ENCODE measurements around the gene FOXC1. TPM values are rescaled to one million over a fixed set of nuclear protein-coding genes. Genes with fewer than 3 reads are reported as not detected.

The FOXC1 gene
- total RNA-seq, 2 experiments from 2014 or later, result 0.05 to 0.07 TPM

- Mint-ChIP-seq H3K27ac (no peak overlapping the region), H3K9me3 (peaks cover 5% of the 10 kb centered on the region), H3K36me3 (no peaks in the 10 kb centered on the region), H3K27me3 (peaks cover 18% of the 10 kb centered on the region), H3K4me1 (ENCODE audit: low read depth) (no peaks in the 10 kb centered on the region), H3K4me3 (no peak overlapping the region)
- ChIA-PET CTCF (no interaction called here), POLR2A (no interaction called here)
- DNase-seq, result no peak
- intact Hi-C loops (cut with micrococcal nuclease), result no loop called here
Measured at GRCh38 chr6:1576711-1577110, 33.0 kb upstream of the FOXC1 start.

GRCh38 chr6:1577146-1577680 lies 32.5 kb upstream of the FOXC1 start:
- ChIA-PET POLR2A (no interaction called here), CTCF (no interaction called here)
- intact Hi-C loops (cut with micrococcal nuclease), result no loop called here
- Mint-ChIP-seq H3K27ac (no peak overlapping the region), H3K4me3 (no peak overlapping the region), H3K9me3 (no peaks in the 10 kb centered on the region), H3K27me3 (peaks cover 20% of the 10 kb centered on the region), H3K36me3 (no peaks in the 10 kb centered on the region), H3K4me1 (ENCODE audit: low read depth) (no peaks in the 10 kb centered on the region)
- no peak for DNase-seq

GRCh38 chr6:1577896-1578745 lies 31.6 kb upstream of the FOXC1 start:
- Mint-ChIP-seq H3K4me3 (no peak overlapping the region), H3K27ac (no peak overlapping the region), H3K9me3 (no peaks in the 10 kb centered on the region), H3K36me3 (no peaks in the 10 kb centered on the region), H3K27me3 (peaks cover 21% of the 10 kb centered on the region), H3K4me1 (ENCODE audit: low read depth) (no peaks in the 10 kb centered on the region)
- ChIA-PET POLR2A (no interaction called here), CTCF (interaction anchor here (2.0 kb wide), 1 partner anchor 19 kb away, joined by 7 read pairs; no protein-coding TSS in a partner anchor)
- intact Hi-C loops (cut with micrococcal nuclease), result no loop called here
- no peak for DNase-seq

GRCh38 chr6:1579096-1579495 lies 30.6 kb upstream of the FOXC1 start:
- H3K27ac Mint-ChIP-seq, result no peak overlapping the region
- H3K4me1 Mint-ChIP-seq (ENCODE audit: low read depth), result no peaks in the 10 kb centered on the region
- H3K9me3 Mint-ChIP-seq, result no peaks in the 10 kb centered on the region
- intact Hi-C loops (cut with micrococcal nuclease), result no loop called here
- peaks cover 18% of the 10 kb centered on the region for H3K27me3 Mint-ChIP-seq
- DNase-seq, result no peak
- no peaks in the 10 kb centered on the region for H3K36me3 Mint-ChIP-seq
- H3K4me3 Mint-ChIP-seq, result no peak overlapping the region
- ChIA-PET CTCF (interaction anchor here (2.0 kb wide), 1 partner anchor 18 kb away, joined by 7 read pairs; no protein-coding TSS in a partner anchor), POLR2A (no interaction called here)

GRCh38 chr6:1580109-1580508 lies 29.6 kb upstream of the FOXC1 start:
- Mint-ChIP-seq H3K4me3 (no peak overlapping the region), H3K27me3 (peaks cover 13% of the 10 kb centered on the region), H3K4me1 (ENCODE audit: low read depth) (no peaks in the 10 kb centered on the region), H3K9me3 (no peaks in the 10 kb centered on the region), H3K36me3 (no peaks in the 10 kb centered on the region), H3K27ac (no peak overlapping the region)
- intact Hi-C loops (cut with micrococcal nuclease), result no loop called here
- POLR2A ChIA-PET, result no interaction called here
- DNase-seq, result no peak
- CTCF ChIA-PET, result interaction anchor here (0.6 to 2.0 kb wide), 2 partner anchors 17 to 86 kb away, joined by 4 to 7 read pairs; no protein-coding TSS in a partner anchor

- CTCF ChIA-PET, result no interaction called here
- POLR2A ChIA-PET, result no interaction called here
- DNase-seq, result no peak
- Mint-ChIP-seq H3K36me3 (no peaks in the 10 kb centered on the region), H3K4me3 (no peak overlapping the region), H3K27me3 (peaks cover 10% of the 10 kb centered on the region), H3K9me3 (no peaks in the 10 kb centered on the region), H3K4me1 (ENCODE audit: low read depth) (no peaks in the 10 kb centered on the region), H3K27ac (no peak overlapping the region)
- intact Hi-C loops (cut with micrococcal nuclease), result no loop called here
Measured at GRCh38 chr6:1580585-1580984, 29.1 kb upstream of the FOXC1 start.

GRCh38 chr6:1581120-1581991 lies 28.4 kb upstream of the FOXC1 start:
- H3K27me3 Mint-ChIP-seq, result peaks cover 8% of the 10 kb centered on the region

GRCh38 chr6:1584146-1584545 lies 25.6 kb upstream of the FOXC1 start:
- ChIA-PET POLR2A (no interaction called here), CTCF (no interaction called here)
- DNase-seq, result no peak
- Mint-ChIP-seq H3K9me3 (no peaks in the 10 kb centered on the region), H3K36me3 (no peaks in the 10 kb centered on the region), H3K27me3 (peaks cover 13% of the 10 kb centered on the region), H3K4me1 (ENCODE audit: low read depth) (no peaks in the 10 kb centered on the region), H3K27ac (no peak overlapping the region), H3K4me3 (no peak overlapping the region)
- intact Hi-C loops (cut with micrococcal nuclease), result no loop called here

More at GRCh38 chr6:1581120-1581991, 28.4 kb upstream of the FOXC1 start:
- H3K36me3 Mint-ChIP-seq, result no peaks in the 10 kb centered on the region
- H3K9me3 Mint-ChIP-seq, result no peaks in the 10 kb centered on the region
- ChIA-PET POLR2A (no interaction called here), CTCF (no interaction called here)
- H3K27ac Mint-ChIP-seq, result no peak overlapping the region
- intact Hi-C loops (cut with micrococcal nuclease), result no loop called here
- H3K4me3 Mint-ChIP-seq, result no peak overlapping the region
- no peak for DNase-seq
- no peaks in the 10 kb centered on the region for H3K4me1 Mint-ChIP-seq (ENCODE audit: low read depth)

- no peaks in the 10 kb centered on the region for H3K9me3 Mint-ChIP-seq
- no peaks in the 10 kb centered on the region for H3K4me1 Mint-ChIP-seq (ENCODE audit: low read depth)
- no peaks in the 10 kb centered on the region for H3K36me3 Mint-ChIP-seq
- H3K27ac Mint-ChIP-seq, result no peak overlapping the region
- H3K27me3 Mint-ChIP-seq, result peaks cover 18% of the 10 kb centered on the region
- no peak for DNase-seq
- intact Hi-C loops (cut with micrococcal nuclease), result no loop called here
- CTCF ChIA-PET, result interaction anchor here (0.7 kb wide), 1 partner anchor 56 kb away, joined by 3 read pairs; no protein-coding TSS in a partner anchor
- no peak overlapping the region for H3K4me3 Mint-ChIP-seq
- POLR2A ChIA-PET, result no interaction called here
Measured at GRCh38 chr6:1584996-1585668, 24.6 kb upstream of the FOXC1 start.

- intact Hi-C loops (cut with micrococcal nuclease), result no loop called here
- Mint-ChIP-seq H3K27ac (no peak overlapping the region), H3K4me3 (no peak overlapping the region), H3K27me3 (peaks cover 18% of the 10 kb centered on the region), H3K4me1 (ENCODE audit: low read depth) (no peaks in the 10 kb centered on the region), H3K36me3 (no peaks in the 10 kb centered on the region), H3K9me3 (no peaks in the 10 kb centered on the region)
- CTCF ChIA-PET, result interaction anchor here (0.7 kb wide), 1 partner anchor 57 kb away, joined by 3 read pairs; no protein-coding TSS in a partner anchor
- no peak for DNase-seq
- POLR2A ChIA-PET, result no interaction called here
Measured at GRCh38 chr6:1585669-1586049, 24.1 kb upstream of the FOXC1 start.

GRCh38 chr6:1586256-1586655 lies 23.5 kb upstream of the FOXC1 start:
- DNase-seq, result no peak
- no peak overlapping the region for H3K27ac Mint-ChIP-seq
- no peaks in the 10 kb centered on the region for H3K36me3 Mint-ChIP-seq
- no peaks in the 10 kb centered on the region for H3K4me1 Mint-ChIP-seq (ENCODE audit: low read depth)
- ChIA-PET POLR2A (no interaction called here), CTCF (no interaction called here)
- H3K27me3 Mint-ChIP-seq, result peaks cover 18% of the 10 kb centered on the region
- intact Hi-C loops (cut with micrococcal nuclease), result no loop called here
- no peak overlapping the region for H3K4me3 Mint-ChIP-seq
- H3K9me3 Mint-ChIP-seq, result no peaks in the 10 kb centered on the region

GRCh38 chr6:1586861-1587450 lies 22.8 kb upstream of the FOXC1 start:
- Mint-ChIP-seq H3K36me3 (no peaks in the 10 kb centered on the region), H3K4me3 (no peak overlapping the region), H3K9me3 (no peaks in the 10 kb centered on the region), H3K27me3 (peaks cover 16% of the 10 kb centered on the region), H3K27ac (no peak overlapping the region), H3K4me1 (ENCODE audit: low read depth) (no peaks in the 10 kb centered on the region)
- ChIA-PET CTCF (no interaction called here), POLR2A (no interaction called here)
- DNase-seq, result no peak
- intact Hi-C loops (cut with micrococcal nuclease), result no loop called here

Data from activated CD4-positive, alpha-beta memory T cell treated with anti-CD3 and anti-CD28 coated beads for 36 hours (primary cell).